ENCODE measurements around the gene KNDC1. TPM values are rescaled to one million over a fixed set of nuclear protein-coding genes. Genes with fewer than 3 reads are reported as not detected.

KNDC1 gene
- total RNA-seq, 2 experiments from 2014 or later = 0.32 TPM; not detected in 1

DNA sequence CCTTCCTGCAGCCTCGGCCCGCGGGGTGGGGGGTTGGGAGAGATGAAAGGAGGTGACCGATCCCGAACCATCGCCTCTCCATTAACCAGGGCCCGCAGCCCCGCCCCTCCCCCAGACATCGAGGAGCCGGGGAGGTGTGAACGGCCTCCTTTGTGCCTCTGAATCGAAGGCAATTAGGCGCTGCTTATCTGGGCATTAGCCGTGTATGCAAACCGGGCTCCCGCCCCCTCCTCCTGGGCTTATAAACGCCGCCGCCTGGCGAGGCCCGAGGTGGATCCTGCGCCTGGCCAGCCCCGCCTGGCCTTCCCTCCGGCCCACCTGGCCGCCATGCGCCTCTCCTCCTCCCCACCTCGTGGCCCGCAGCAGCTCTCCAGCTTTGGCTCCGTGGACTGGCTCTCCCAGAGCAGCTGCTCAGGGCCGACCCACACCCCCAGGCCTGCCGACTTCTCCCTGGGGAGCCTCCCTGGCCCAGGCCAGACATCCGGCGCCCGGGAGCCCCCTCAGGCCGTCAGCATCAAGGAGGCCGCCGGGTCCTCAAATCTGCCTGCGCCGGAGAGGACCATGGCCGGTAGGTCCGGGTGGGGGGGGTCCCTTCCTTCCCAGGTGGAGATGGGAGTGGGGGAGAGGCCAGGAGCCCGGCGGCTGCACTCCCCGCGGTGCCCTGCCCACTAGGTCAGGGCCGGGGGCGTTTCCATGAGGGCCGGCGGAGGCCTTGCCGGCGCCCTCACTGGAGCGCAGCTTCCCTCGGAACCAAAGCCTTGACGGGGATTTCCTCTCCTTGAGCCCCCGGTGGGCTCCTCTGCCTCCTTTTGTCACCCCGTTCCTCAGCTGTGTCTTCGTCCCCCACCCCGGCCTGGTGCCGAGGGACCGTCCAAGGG is 77.8 kb downstream of the KNDC1 start, which contains the start of gene VENTX:
TSS of gene VENTX (plus strand) at position 268 of the 878 bp plus-strand sequence. CDS start at position 328, 60 bp downstream.
- DNase-seq = no peak
- H3K36me3 Mint-ChIP-seq = no peaks in the 10 kb centered on the region
- no peak within 1 kb of the TSS for H3K27ac Mint-ChIP-seq
- H3K4me3 Mint-ChIP-seq = no peak within 1 kb of the TSS
- peaks cover 55% of the 10 kb centered on the region for H3K27me3 Mint-ChIP-seq
- H3K4me1 Mint-ChIP-seq = peaks cover 23% of the 10 kb centered on the region
- CTCF ChIA-PET = interaction anchor here (1.4 kb wide), 1 partner anchor 19 kb away, joined by 3 read pairs; no protein-coding TSS in a partner anchor
- no peak for ATAC-seq
- no peaks in the 10 kb centered on the region for H3K9me3 Mint-ChIP-seq (ENCODE audit: low read depth)

DNA sequence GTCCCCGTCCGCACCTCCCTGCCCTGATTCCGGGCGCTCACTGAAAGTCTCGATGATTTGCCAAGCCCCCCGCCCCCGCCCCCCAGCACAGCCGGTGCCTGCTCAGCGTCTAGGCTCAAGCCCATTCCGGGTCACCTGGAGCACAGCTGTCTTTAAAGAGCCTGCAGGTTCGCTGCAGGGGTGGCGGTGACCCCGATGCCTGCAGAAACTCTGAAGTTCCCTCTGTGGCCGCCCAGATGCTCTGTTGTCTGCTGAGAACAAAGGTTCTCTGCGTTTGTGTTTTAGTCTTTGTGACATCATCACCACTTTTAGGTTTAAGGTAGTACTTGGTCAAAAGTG is 78.4 kb downstream of the KNDC1 start:
- CTCF ChIA-PET = interaction anchor here (1.0 to 1.4 kb wide), 2 partner anchors 19 to 91 kb away, joined by 3 read pairs; no protein-coding TSS in a partner anchor
- ATAC-seq (no peak), DNase-seq (no peak)
- Mint-ChIP-seq H3K9me3 (ENCODE audit: low read depth) (no peaks in the 10 kb centered on the region), H3K36me3 (no peaks in the 10 kb centered on the region), H3K27me3 (peaks cover 51% of the 10 kb centered on the region), H3K27ac (no peak overlapping the region), H3K4me3 (no peak overlapping the region), H3K4me1 (peaks cover 23% of the 10 kb centered on the region)

DNA sequence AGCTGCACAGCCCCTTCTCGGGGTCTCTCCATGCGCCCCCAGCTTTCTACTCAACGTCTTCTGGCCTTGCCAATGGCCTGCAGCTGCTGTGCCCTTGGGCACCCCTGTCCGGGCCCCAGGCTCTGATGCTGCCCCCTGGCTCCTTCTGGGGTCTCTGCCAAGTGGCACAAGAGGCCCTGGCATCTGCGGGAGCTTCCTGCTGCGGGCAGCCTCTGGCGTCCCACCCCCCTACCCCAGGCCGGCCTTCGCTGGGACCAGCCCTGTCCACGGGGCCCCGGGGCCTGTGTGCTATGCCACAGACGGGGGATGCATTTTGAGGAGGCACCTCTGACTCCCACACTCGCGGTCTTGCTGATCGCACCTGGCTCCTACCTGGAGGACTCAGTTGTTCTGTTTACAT is 80.0 kb downstream of the KNDC1 start:
- CTCF ChIA-PET = no interaction called here
- DNase-seq (no peak), ATAC-seq (no peak)
- Mint-ChIP-seq H3K27ac (no peak overlapping the region), H3K4me1 (peaks cover 23% of the 10 kb centered on the region), H3K4me3 (no peak overlapping the region), H3K9me3 (ENCODE audit: low read depth) (no peaks in the 10 kb centered on the region), H3K36me3 (no peaks in the 10 kb centered on the region), H3K27me3 (peaks cover 39% of the 10 kb centered on the region)

DNA sequence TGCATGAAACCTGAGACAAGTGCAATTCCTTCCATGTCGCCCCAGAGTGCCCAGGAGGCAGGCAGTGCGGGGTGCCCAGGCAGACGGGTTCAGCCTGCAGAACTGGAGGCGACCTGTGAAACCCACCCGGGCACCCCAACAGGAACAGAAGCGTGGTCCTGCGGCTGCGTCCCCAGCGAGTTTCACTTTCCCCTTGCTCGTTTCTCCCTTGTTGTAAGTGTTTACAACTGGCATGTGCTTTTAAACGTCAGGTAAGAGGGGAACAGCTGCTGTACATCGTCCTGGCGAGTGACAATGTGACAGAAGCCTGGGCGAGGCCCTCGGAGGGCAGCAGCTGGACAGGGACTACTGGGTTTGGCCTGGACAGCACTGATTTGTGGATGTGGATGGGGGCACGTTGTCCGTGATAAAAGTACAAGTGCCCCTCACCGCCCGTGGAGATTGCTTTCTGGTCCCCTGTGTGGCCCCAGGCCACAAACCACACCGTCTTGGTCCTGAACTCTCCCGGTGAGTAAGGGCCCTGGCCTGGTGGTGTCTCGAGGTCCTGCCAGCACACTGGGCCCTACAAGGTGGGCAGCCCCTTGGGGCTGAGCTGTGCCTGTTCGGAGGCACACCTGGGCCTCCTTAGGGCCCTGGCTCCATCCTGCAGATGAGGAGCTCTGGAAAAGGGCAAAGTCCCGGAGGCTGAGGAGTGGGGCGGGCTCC is 81.6 kb downstream of the KNDC1 start:
- Mint-ChIP-seq H3K9me3 (ENCODE audit: low read depth) (no peaks in the 10 kb centered on the region), H3K36me3 (no peaks in the 10 kb centered on the region), H3K4me1 (peaks cover 18% of the 10 kb centered on the region), H3K4me3 (peak overlapping the region; percentile 73), H3K27ac (no peak overlapping the region), H3K27me3 (peaks cover 33% of the 10 kb centered on the region)
- ATAC-seq (peak; percentile 64), DNase-seq (peak; percentile 60)
- CTCF ChIA-PET = interaction anchor here (0.9 kb wide), 1 partner anchor 8 kb away, joined by 3 read pairs; no protein-coding TSS in a partner anchor

DNA sequence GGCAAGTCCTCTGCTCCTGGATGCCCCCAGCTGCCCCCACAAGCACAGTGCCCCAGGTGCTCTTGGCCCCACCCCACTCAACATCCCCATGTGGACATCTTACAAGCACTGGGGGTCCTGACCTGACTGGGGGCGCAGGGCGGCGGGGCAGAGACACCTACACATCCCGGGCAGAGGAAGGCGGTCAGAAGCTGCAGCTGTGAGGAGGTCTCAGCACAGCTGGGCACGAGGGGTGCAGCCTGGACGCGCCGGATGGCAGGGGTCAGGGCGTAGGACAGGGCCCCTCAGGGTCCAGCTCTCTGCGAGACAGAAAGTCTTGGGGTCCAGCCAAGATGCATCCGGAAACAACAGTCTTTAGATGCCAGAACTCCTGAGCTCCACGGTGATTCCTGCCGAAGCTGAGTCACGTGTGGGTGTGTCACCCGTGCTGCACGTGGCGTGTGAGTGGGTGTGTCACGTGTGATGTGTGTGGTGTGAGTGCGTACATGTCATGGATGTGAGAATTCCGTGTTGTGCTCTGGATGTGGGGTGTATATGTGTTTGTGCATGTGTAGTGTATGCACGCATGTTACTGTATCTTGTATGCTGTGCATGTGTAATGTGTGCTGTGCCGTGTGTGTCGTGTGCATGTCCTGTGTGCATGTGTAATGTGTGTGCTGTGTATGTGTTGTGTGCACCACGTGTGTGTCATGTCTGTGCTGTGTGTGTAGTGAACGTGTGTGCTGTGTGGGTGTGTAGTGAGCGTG is 82.8 kb downstream of the KNDC1 start:
- Mint-ChIP-seq H3K4me1 (peaks cover 20% of the 10 kb centered on the region), H3K27me3 (peaks cover 29% of the 10 kb centered on the region)
- DNase-seq = no peak

GRCh38 chr10:133243593-133243992 is 83.6 kb downstream of the KNDC1 start:
- no peaks in the 10 kb centered on the region for H3K9me3 Mint-ChIP-seq (ENCODE audit: low read depth)
- no peak overlapping the region for H3K27ac Mint-ChIP-seq
- CTCF ChIA-PET = no interaction called here
- peaks cover 20% of the 10 kb centered on the region for H3K4me1 Mint-ChIP-seq
- H3K27me3 Mint-ChIP-seq = peaks cover 24% of the 10 kb centered on the region
- DNase-seq (no peak), ATAC-seq (no peak)
- no peak overlapping the region for H3K4me3 Mint-ChIP-seq
- H3K36me3 Mint-ChIP-seq = no peaks in the 10 kb centered on the region

More for the DNA sequence above, 82.8 kb downstream of the KNDC1 start:
- H3K4me3 Mint-ChIP-seq = no peak overlapping the region
- no peaks in the 10 kb centered on the region for H3K9me3 Mint-ChIP-seq (ENCODE audit: low read depth)
- H3K27ac Mint-ChIP-seq = no peak overlapping the region
- no peaks in the 10 kb centered on the region for H3K36me3 Mint-ChIP-seq
- no peak for ATAC-seq
- CTCF ChIA-PET = interaction anchor here (0.9 kb wide), 1 partner anchor 9 kb away, joined by 3 read pairs; no protein-coding TSS in a partner anchor

DNA sequence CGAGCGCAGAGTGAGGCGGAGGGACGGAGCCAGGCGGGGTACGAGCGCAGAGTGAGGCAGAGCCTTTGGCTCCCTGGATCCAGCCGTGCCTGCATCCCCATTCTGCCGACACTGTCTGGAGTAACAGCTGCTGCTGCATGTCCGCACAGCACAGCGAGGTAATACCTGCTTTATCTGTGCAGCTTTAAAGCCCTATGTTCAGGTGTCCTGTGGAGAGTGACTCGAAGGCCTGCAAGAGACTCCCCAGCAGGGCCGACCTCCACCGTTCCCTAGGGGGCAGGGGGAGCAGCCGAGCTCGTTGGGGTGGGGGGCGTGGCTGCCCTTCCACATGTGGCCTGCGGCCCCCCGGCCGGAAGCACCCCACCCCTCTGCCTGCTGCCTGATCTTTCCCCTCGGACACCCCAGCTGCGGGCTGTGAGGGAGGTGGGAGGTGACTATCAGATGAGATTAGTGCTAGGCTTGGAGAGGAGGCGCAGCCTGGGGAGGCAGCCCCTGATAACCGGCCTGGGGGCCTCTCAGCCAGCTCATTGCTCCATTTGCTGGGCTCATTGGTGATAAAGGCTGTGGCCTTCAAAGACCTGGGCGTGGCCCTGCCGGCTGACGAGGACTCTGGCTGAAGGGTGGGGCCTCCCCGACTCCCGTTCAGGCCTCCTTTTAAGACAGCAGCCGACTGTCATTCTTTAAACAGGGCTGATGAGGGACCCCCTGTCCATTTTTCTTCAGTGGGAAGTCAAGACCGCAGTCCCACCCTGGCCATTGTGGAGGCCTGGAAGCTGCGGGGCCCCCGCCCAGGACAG is 85.6 kb downstream of the KNDC1 start:
- Mint-ChIP-seq H3K27me3 (peaks cover 17% of the 10 kb centered on the region), H3K4me3 (no peak overlapping the region), H3K4me1 (peaks cover 19% of the 10 kb centered on the region), H3K36me3 (no peaks in the 10 kb centered on the region), H3K9me3 (ENCODE audit: low read depth) (no peaks in the 10 kb centered on the region), H3K27ac (no peak overlapping the region)
- ATAC-seq (no peak), DNase-seq (no peak)
- CTCF ChIA-PET = interaction anchor here (1.0 to 2.1 kb wide), 3 partner anchors 11 to 15 kb away, joined by 3 to 9 read pairs (median 3); no protein-coding TSS in a partner anchor

- Mint-ChIP-seq H3K27ac (no peak overlapping the region), H3K4me1 (peaks cover 13% of the 10 kb centered on the region), H3K27me3 (peaks cover 11% of the 10 kb centered on the region), H3K4me3 (no peak overlapping the region), H3K9me3 (ENCODE audit: low read depth) (no peaks in the 10 kb centered on the region), H3K36me3 (no peaks in the 10 kb centered on the region)
- DNase-seq (no peak), ATAC-seq (no peak)
- CTCF ChIA-PET = interaction anchor here (1.0 to 2.1 kb wide), 4 partner anchors 11 to 62 kb away, joined by 3 to 9 read pairs (median 4); no protein-coding TSS in a partner anchor
Observed at GRCh38 chr10:133246236-133246626, 86.2 kb downstream of the KNDC1 start.

DNA sequence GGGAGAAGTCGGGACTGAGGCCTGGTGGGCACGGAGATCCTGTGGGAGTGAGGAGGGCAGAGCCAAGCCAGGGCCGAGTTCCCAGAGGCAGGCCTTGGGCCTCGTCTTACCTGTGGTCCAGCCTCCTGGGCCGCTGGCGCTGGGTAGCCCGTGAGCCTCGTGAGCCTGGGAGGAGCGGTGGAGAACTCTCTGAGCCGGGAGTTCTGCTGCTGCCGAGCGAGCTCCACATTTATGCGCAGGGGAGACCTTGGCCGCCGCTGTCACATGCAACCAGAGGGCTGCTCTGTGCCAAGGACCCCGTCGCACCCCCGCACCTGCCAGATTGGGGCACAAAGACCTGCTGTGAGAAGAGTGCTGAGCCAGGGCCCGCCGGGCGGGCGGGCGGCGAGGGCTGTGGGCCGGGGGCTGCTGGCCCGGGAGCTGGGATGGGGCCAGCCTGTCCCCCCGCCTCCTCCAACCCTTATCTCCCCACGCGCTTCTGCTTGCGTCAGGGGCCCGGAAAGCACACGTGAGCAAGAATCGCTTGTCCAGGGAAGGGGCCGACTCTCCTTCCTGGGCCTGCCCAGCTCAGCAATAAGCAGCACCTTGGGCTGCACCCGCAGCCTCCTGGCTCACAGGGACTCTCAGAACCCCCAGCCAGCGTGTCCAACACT is 87.8 kb downstream of the KNDC1 start:
- Mint-ChIP-seq H3K27ac (no peak overlapping the region), H3K4me1 (peaks cover 2% of the 10 kb centered on the region), H3K27me3 (peaks cover 5% of the 10 kb centered on the region), H3K9me3 (ENCODE audit: low read depth) (no peaks in the 10 kb centered on the region), H3K4me3 (no peak overlapping the region), H3K36me3 (no peaks in the 10 kb centered on the region)
- CTCF ChIA-PET = interaction anchor here (0.8 to 1.4 kb wide), 2 partner anchors 11 to 60 kb away, joined by 4 to 5 read pairs; no protein-coding TSS in a partner anchor
- DNase-seq (no peak), ATAC-seq (no peak)

- H3K4me1 Mint-ChIP-seq = peaks cover 2% of the 10 kb centered on the region
- ATAC-seq = no peak
- no peak overlapping the region for H3K4me3 Mint-ChIP-seq
- CTCF ChIA-PET = no interaction called here
- peaks cover 5% of the 10 kb centered on the region for H3K27me3 Mint-ChIP-seq
- no peaks in the 10 kb centered on the region for H3K36me3 Mint-ChIP-seq
- DNase-seq = no peak
- no peak overlapping the region for H3K27ac Mint-ChIP-seq
- no peaks in the 10 kb centered on the region for H3K9me3 Mint-ChIP-seq (ENCODE audit: low read depth)
Observed at GRCh38 chr10:133248334-133248715, 88.3 kb downstream of the KNDC1 start.

- Mint-ChIP-seq H3K4me1 (peaks cover 2% of the 10 kb centered on the region), H3K36me3 (no peaks in the 10 kb centered on the region), H3K27me3 (peaks cover 5% of the 10 kb centered on the region), H3K4me3 (no peak overlapping the region), H3K27ac (no peak overlapping the region), H3K9me3 (ENCODE audit: low read depth) (no peaks in the 10 kb centered on the region)
- CTCF ChIA-PET = no interaction called here
- ATAC-seq (no peak), DNase-seq (no peak)
Observed at GRCh38 chr10:133249094-133249780, 89.2 kb downstream of the KNDC1 start.

Measured in activated CD8-positive, alpha-beta memory T cell treated with anti-CD3 and anti-CD28 coated beads, Interleukin-2, amount 10 ng/mL, durations not matched to agents 7 days and 5 days (primary cell).